Hepatocyte (in vitro differentiated cells): ENCODE data around the gene ITGA5.

Experiments used
- EZH2 ChIP-seq: fragments of 200-600 bp; sonication (generic); IDR thresholded peaks from 2 replicates; pipeline ENCODE4 v1.6.1; 2016; ENCODE audit warnings: antibody characterized with exemption, mild to moderate bottlenecking, borderline replicate concordance
- EZH2phosphoT487 ChIP-seq: fragments of 200-600 bp; sonication (generic); IDR thresholded peaks from one replicate; pipeline ENCODE4 v1.6.1; 2018; ENCODE audit warnings: antibody characterized with exemption, mild to moderate bottlenecking, low read depth, moderate library complexity; ENCODE audit not compliant: unreplicated experiment, severe bottlenecking
- TF ChIP-seq, protein P1 (sequence below): fragments of 200-600 bp; sonication (generic); IDR thresholded peaks from 2 replicates; pipeline ENCODE4 v1.5.1; 2016; ENCODE audit warnings: antibody characterized with exemption, mild to moderate bottlenecking; ENCODE audit not compliant: poor library complexity

DNA sequence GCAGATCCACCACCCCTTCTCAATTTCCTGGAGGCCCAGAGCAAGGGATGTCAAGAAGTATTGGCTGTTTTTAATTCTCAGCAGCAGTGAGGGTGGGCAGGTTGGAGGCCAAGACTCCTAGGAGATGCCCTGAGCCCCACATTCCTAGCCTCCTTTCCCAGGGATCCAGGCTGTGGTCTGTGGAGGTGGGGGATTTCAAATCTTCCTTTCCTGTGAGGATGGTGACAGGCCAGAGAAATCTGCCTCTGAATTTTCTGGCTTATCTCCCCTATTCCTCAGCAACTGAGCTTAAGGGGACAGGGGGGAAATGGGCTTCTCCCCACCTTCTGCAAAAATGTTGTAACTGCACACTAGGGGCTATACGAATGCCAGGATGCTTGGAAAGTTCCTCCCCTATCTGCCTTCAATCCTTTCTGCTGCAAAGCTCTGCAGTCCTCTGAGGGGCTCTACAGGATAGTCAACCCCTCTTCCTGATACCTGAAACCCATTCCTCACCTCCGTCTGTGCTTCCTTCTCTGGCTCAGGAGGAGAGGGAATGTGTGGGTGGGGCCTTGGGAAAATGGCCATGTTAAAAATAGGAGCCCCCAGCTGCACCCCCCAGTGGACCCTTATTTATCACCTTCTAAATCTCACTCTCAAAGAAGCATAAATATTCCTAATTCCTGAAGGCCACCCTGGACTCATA is 61.4 kb downstream of the ITGA5 start:
- TF ChIP-seq, protein P1, sequence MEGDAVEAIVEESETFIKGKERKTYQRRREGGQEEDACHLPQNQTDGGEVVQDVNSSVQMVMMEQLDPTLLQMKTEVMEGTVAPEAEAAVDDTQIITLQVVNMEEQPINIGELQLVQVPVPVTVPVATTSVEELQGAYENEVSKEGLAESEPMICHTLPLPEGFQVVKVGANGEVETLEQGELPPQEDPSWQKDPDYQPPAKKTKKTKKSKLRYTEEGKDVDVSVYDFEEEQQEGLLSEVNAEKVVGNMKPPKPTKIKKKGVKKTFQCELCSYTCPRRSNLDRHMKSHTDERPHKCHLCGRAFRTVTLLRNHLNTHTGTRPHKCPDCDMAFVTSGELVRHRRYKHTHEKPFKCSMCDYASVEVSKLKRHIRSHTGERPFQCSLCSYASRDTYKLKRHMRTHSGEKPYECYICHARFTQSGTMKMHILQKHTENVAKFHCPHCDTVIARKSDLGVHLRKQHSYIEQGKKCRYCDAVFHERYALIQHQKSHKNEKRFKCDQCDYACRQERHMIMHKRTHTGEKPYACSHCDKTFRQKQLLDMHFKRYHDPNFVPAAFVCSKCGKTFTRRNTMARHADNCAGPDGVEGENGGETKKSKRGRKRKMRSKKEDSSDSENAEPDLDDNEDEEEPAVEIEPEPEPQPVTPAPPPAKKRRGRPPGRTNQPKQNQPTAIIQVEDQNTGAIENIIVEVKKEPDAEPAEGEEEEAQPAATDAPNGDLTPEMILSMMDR, result no peak
- TF ChIP-seq EZH2 (no peak), EZH2phosphoT487 (no peak)
